Measurements from ENCODE around the gene DPPA3. TPM values are rescaled to one million over a fixed set of nuclear protein-coding genes. Genes with fewer than 3 reads are reported as not detected.
A peak's percentile ranks its signal among the peaks of the same experiment; 100 is the strongest.

DPPA3 gene
- total and polyA plus RNA-seq, 2 of the 8 experiments (the other 6 are each of a cell fraction or from before 2014, with no cell fraction given) = 0.30 to 1.2 TPM

GRCh38 chr12:7694556-7695236 lies 16.5 kb upstream of the DPPA3 start (continued):
- peak; percentile 68 for TF ChIP-seq CHD7 (IDR thresholded peaks at IDR 0.05; ENCODE audit: insufficient replicate concordance, low read length)
- no peak for TF ChIP-seq CBX8 (IDR thresholded peaks at IDR 0.05; ENCODE audit: borderline replicate concordance, low read depth, low read length)
- TF ChIP-seq USF2 (IDR thresholded peaks at IDR 0.05; ENCODE audit: low read length) = no peak
- no peak for TF ChIP-seq YY1 (IDR thresholded peaks at IDR 0.05; ENCODE audit: low read depth, low read length)
- no peak for TF ChIP-seq TBP (IDR thresholded peaks at IDR 0.05; ENCODE audit: low read depth, low read length)
- no peak for TF ChIP-seq TAF7 (optimal IDR thresholded peaks at IDR 0.05; ENCODE audit: borderline replicate concordance, low read depth, low read length)
- TF ChIP-seq SP4 (IDR thresholded peaks at IDR 0.05; ENCODE audit: low read length) = no peak
